BLaER1 (cell line): ENCODE data around the gene RNF220.

Experiments used
- H3K27ac ChIP-seq: shearing (Covaris generic); formaldehyde crosslinking; 2 replicates; pipeline ENCODE4 v1.8.1; 2022
- H3K27me3 ChIP-seq: shearing (Covaris generic); formaldehyde crosslinking; 2 replicates; pipeline ENCODE4 v1.8.1; 2022
- H3K36me3 ChIP-seq: shearing (Covaris generic); formaldehyde crosslinking; 2 replicates; pipeline ENCODE4 v1.8.1; 2022
- H3K4me1 ChIP-seq: shearing (Covaris generic); formaldehyde crosslinking; 2 replicates; pipeline ENCODE4 v1.8.1; 2022
- H3K4me2 ChIP-seq: shearing (Covaris generic); formaldehyde crosslinking; 2 replicates; pipeline ENCODE4 v1.8.1; 2022
- H3K4me3 ChIP-seq: shearing (Covaris generic); formaldehyde crosslinking; 2 replicates; pipeline ENCODE4 v1.8.1; 2022
- H3K9ac ChIP-seq: shearing (Covaris generic); formaldehyde crosslinking; 2 replicates; pipeline ENCODE4 v1.8.1; 2022
- H3K9me3 ChIP-seq: shearing (Covaris generic); formaldehyde crosslinking; 2 replicates; pipeline ENCODE4 v1.8.1; 2022
- H4K20me1 ChIP-seq: shearing (Covaris generic); formaldehyde crosslinking; 2 replicates; pipeline ENCODE4 v1.8.1; 2022
- Cebpa-rat ChIP-seq: shearing (Covaris generic); IDR thresholded peaks from 2 replicates; pipeline ENCODE4 v1.8.1; 2022

Gene RNF220

GRCh38 chr1:44700573-44700972, 295.5 kb downstream of the RNF220 start:
- TF ChIP-seq Cebpa-rat: no peak
- Histone ChIP-seq H3K4me2 (no peak overlapping the region), H3K4me1 (peaks cover 33% of the 10 kb centered on the region), H3K27ac (no peak overlapping the region), H3K36me3 (no peaks in the 10 kb centered on the region), H3K9ac (no peak overlapping the region), H3K4me3 (no peak overlapping the region), H3K27me3 (no peaks in the 10 kb centered on the region), H4K20me1 (no peaks in the 10 kb centered on the region), H3K9me3 (no peaks in the 10 kb centered on the region)

- TF ChIP-seq Cebpa-rat: no peak
- Histone ChIP-seq H3K36me3 (no peaks in the 10 kb centered on the region), H3K4me3 (no peak overlapping the region), H3K27ac (no peak overlapping the region), H3K27me3 (no peaks in the 10 kb centered on the region), H3K4me1 (peaks cover 27% of the 10 kb centered on the region), H3K9me3 (no peaks in the 10 kb centered on the region), H4K20me1 (no peaks in the 10 kb centered on the region), H3K9ac (no peak overlapping the region), H3K4me2 (no peak overlapping the region)
These were observed 296.1 kb downstream of the RNF220 start for GRCh38 chr1:44701141-44701573.
